Measurements from ENCODE around the gene ENO2.

Gene ENO2

DNA sequence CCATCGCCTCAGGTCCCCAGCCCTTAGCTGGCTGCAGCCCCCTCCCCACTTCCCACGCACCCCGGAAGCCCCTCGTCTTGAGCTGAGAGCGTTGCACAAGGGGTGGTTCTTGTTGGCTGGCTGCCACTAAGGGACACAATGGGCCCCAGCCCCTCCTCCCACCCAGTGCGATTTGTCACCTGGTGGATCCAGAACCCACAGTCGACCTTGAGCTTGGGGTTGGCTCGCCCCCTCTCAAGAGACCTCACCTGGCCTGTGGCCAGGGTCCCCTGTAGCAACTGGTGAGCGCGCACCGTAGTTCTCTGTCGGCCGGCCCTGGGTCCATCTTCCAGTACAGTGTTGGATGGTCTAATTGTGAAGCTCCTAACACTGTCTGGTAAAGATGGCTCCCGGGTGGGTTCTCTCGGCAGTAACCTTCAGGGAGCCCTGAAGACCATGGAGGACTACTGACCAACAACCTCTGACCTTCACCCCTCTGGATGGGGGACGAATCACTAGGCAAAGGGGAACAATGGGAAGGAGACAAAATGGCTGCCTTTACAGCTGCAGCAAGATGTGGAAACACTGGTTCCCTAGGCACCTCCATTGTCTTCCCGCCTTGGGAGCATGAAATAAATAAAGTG is 49.5 kb downstream of the ENO2 start:
- no peak for DNase-seq

DNA sequence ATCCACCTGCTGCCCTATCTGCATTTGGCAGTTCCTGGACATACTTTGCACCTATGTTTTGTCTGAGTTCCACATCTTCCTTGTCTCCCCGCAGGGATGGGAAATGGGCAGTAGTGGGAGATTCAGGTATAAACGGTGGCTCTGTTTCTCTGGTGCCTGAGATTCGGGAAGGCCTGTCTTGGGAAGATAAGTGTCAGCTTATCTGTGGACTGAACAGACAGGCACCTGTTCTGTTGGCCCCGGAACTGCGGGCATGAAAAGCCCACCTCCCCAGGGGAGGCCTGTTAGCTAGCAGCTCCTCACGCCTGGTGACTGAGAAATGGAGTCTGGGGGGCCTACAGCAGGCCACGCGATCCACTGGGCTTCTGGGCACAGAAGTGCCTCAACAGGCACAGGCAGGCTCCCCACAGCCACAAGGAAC is 50.2 kb downstream of the ENO2 start:
- no peak for DNase-seq

DNA sequence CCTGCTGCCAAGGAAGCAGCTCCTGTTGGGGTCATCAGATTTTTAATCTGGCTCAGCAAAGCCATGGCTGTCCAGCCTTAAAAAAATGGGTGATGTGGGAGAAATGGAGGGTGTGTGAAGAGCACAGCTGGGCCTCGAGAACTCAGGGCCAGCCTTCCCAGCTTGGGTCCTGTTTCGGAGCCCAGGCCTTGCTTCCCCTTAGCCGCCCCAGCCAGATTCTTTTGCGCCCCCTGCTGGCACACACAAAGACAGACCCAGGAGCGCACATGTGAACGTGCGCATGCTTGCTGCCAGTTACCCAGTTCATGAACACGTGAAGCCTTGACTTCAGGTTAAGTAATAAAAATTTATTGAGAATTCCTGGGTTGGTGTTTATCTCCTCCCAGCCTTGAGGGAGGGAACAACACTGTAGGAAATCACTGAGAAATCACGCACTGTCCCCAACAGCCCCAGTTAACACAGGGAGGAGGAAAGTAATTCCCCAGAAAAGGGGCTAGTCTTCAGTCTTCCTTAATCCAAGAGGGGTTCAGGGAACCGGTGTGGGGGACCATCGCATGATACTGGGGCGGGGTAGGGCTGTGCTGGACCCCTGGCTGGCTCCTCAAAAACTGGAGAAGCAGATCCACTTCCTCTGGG is 50.8 kb downstream of the ENO2 start:
- peak; percentile 60 for DNase-seq

GRCh38 chr12:6965714-6966113 is 51.3 kb downstream of the ENO2 start:
- DNase-seq, result no peak

DNA sequence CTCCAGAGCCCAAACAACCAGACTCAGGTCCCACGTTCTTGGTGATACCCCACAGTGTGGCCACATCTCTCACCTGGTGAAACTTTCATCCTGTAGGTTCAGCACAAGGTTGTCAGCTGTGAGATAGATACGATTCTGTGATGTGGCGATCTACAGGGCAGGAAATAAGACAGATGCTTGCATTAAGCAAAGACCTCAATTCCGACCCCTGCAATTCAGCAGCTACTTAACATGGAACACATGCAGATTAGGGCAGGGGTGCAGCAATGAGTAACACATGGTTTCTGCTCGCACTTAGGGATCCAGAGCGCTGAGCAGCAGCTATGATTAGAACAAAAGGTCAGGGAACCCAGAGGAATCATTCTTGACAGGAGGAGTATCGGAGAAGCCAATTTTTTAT is 52.0 kb downstream of the ENO2 start:
- DNase-seq, result no peak

DNA sequence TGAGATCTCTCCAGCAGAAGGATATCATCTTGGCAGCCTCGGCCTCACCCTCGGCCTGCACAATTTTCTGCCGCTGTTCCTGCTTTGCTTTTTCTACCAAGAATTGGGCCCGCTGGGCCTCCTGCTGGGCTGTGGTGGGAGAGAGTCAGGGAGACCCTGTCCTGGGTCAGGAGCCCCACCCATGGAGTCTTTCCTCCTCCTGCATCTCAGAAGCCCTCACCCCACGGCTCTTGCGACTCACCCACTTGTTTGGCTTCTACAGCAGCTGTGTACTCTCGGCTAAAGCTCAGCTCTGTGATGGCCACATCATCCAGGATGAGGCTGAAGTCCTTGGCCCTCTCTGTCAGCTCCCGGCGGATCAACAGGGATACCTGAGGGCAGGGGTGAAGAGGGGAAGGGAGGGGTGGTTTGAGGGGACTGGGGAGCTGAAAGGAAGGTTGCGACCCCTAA is 53.3 kb downstream of the ENO2 start:
- no peak for DNase-seq

DNA sequence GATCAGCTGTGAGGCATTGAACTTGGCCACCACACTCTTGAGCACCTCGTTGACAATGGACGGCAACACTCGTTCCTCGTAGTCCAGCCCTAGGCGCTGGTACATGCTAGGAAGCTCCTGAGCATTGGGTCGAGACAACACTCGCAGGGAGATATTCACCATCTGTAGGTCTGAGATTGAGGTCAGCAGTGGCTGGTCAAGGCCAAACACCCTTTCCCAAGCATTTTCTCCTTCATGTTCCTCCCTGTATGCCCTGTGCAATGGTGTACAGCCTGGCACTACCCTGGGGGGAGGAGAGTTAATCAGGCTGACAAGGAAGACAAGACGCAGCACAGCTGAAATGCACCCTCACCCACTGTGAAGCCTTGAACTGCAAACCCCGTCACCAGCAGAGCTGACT is 54.0 kb downstream of the ENO2 start:
- no peak for DNase-seq

- DNase-seq, result no peak
These were observed 55.7 kb downstream of the ENO2 start for GRCh38 chr12:6970096-6970527.
